Glutamatergic neuron (in vitro differentiated cells): ENCODE data around the gene IL31RA. TPM values are rescaled to one million over a fixed set of nuclear protein-coding genes. Genes with fewer than 3 reads are reported as not detected.

Source experiments
- DNase-seq: peaks from one replicate; pipeline ENCODE4 v3.0.0; 2022
- H3K27ac Mint-ChIP-seq: one replicate; pipeline ENCODE4 v1.8.0; 2020; ENCODE audit warnings: mild to moderate bottlenecking, mixed read lengths, inconsistent platforms; ENCODE audit not compliant: unreplicated experiment
- H3K27me3 Mint-ChIP-seq: one replicate; pipeline ENCODE4 v1.8.0; 2020; ENCODE audit warnings: mild to moderate bottlenecking, moderate library complexity, mixed read lengths, inconsistent platforms; ENCODE audit not compliant: unreplicated experiment
- H3K36me3 Mint-ChIP-seq: one replicate; pipeline ENCODE4 v1.8.0; 2020; ENCODE audit warnings: mild to moderate bottlenecking, mixed read lengths, inconsistent platforms; ENCODE audit not compliant: unreplicated experiment
- H3K4me1 Mint-ChIP-seq: one replicate; pipeline ENCODE4 v1.8.0; 2020; ENCODE audit warnings: mild to moderate bottlenecking, low read depth, mixed read lengths, inconsistent platforms; ENCODE audit not compliant: unreplicated experiment
- H3K4me3 Mint-ChIP-seq: one replicate; pipeline ENCODE4 v1.8.0; 2020; ENCODE audit warnings: mild to moderate bottlenecking, mixed read lengths, inconsistent platforms; ENCODE audit not compliant: unreplicated experiment
- H3K9me3 Mint-ChIP-seq: one replicate; pipeline ENCODE4 v1.8.0; 2020; ENCODE audit warnings: mild to moderate bottlenecking, moderate library complexity, mixed read lengths, inconsistent platforms; ENCODE audit not compliant: unreplicated experiment
- total RNA-seq: library from RNA; stranded (reverse); fragmentation: NEBNext Ultra II Directional; extraction: Animal tissue kit (Norgen Biotek cat#: 25700); gene quantifications from one replicate; pipeline ENCODE4 v1.2.1, GENCODE V29; 2021; ENCODE audit not compliant: unreplicated experiment
- TF ChIP-seq, protein P1 (sequence below): fragments of 200-600 bp; sonication (generic); IDR thresholded peaks from one replicate; pipeline ENCODE4 v1.5.0; 2021; ENCODE audit not compliant: partially characterized antibody, unreplicated experiment

Gene IL31RA
- total RNA-seq, 1 donor from 2014 or later: not detected

GRCh38 chr5:55821731-55822512, 29.2 kb upstream of the IL31RA start:
- H3K27me3 Mint-ChIP-seq: peaks cover 3% of the 10 kb centered on the region
- TF ChIP-seq, protein P1, sequence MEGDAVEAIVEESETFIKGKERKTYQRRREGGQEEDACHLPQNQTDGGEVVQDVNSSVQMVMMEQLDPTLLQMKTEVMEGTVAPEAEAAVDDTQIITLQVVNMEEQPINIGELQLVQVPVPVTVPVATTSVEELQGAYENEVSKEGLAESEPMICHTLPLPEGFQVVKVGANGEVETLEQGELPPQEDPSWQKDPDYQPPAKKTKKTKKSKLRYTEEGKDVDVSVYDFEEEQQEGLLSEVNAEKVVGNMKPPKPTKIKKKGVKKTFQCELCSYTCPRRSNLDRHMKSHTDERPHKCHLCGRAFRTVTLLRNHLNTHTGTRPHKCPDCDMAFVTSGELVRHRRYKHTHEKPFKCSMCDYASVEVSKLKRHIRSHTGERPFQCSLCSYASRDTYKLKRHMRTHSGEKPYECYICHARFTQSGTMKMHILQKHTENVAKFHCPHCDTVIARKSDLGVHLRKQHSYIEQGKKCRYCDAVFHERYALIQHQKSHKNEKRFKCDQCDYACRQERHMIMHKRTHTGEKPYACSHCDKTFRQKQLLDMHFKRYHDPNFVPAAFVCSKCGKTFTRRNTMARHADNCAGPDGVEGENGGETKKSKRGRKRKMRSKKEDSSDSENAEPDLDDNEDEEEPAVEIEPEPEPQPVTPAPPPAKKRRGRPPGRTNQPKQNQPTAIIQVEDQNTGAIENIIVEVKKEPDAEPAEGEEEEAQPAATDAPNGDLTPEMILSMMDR: no peak
- peaks cover 11% of the 10 kb centered on the region for H3K4me1 Mint-ChIP-seq
- no peak overlapping the region for H3K27ac Mint-ChIP-seq
- H3K9me3 Mint-ChIP-seq: peaks cover 3% of the 10 kb centered on the region
- peak; percentile 47 for DNase-seq
- H3K36me3 Mint-ChIP-seq: no peaks in the 10 kb centered on the region
- peak overlapping the region; percentile 80 for H3K4me3 Mint-ChIP-seq

DNA sequence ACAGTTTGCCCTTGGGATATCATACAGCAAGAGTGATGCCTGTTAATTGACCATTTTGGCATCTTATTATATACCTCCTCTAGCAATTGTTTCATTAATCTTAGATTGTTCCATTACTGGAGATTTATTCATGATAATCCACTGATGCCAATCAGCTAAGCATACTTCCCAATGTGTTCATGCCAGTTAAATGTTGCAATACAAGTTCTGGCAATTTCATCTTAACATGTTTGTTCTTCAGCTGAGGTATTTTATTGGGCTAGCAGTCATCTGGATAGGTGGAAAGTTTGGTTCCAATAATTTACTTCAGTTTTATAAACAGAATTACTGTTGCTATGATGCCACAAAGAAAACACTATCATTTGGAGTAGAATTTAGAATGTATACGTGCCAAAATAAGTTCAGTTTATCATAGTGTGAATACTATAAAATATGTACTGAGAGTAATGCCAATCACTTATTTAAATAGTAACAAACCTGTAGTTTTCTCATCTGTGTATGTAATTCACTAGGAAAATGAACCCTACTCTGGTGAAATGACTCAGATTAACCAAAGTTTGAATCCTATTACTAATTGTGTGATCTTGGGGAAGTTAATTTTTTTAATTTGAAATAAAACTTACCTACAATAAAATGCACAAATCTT, 27.9 kb upstream of the IL31RA start:
- no peak for DNase-seq
- TF ChIP-seq, protein P1: no peak
- Mint-ChIP-seq H3K36me3 (no peaks in the 10 kb centered on the region), H3K27me3 (peaks cover 3% of the 10 kb centered on the region), H3K4me3 (no peak overlapping the region), H3K9me3 (peaks cover 3% of the 10 kb centered on the region), H3K27ac (no peak overlapping the region), H3K4me1 (peaks cover 11% of the 10 kb centered on the region)

DNA sequence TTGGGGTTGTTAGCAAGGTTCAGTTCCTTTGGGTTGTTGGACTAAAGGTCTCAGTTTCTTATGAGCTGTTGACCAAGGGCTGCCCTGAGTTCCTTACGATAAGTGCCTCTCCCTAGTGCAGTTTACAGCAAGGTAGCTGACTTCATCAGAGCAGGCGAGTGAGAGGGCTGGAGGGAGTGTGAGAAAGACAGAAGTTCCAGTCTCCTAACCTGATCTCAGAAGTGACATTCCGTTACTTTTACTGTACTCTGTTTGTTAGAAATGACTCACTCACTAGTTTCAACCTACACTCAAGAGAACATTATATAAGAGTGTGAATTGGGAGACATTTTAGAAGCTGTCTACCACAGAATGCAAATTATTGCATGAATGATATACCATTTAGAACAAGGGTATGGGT, 21.2 kb upstream of the IL31RA start:
- Mint-ChIP-seq H3K27me3 (no peaks in the 10 kb centered on the region), H3K4me1 (no peaks in the 10 kb centered on the region), H3K36me3 (peaks cover 7% of the 10 kb centered on the region), H3K4me3 (no peak overlapping the region), H3K27ac (no peak overlapping the region), H3K9me3 (no peaks in the 10 kb centered on the region)
- DNase-seq: no peak
- TF ChIP-seq, protein P1: no peak

- Mint-ChIP-seq H3K9me3 (no peaks in the 10 kb centered on the region), H3K36me3 (peaks cover 7% of the 10 kb centered on the region), H3K4me1 (no peaks in the 10 kb centered on the region), H3K4me3 (no peak overlapping the region), H3K27me3 (no peaks in the 10 kb centered on the region), H3K27ac (no peak overlapping the region)
- DNase-seq: no peak
- TF ChIP-seq, protein P1: no peak
Observed at GRCh38 chr5:55832446-55832845, 18.7 kb upstream of the IL31RA start.

GRCh38 chr5:55836191-55836590, 15.0 kb upstream of the IL31RA start:
- H3K27me3 Mint-ChIP-seq: no peaks in the 10 kb centered on the region
- no peak overlapping the region for H3K4me3 Mint-ChIP-seq
- no peak overlapping the region for H3K27ac Mint-ChIP-seq
- peaks cover 7% of the 10 kb centered on the region for H3K36me3 Mint-ChIP-seq
- H3K4me1 Mint-ChIP-seq: no peaks in the 10 kb centered on the region
- DNase-seq: no peak
- TF ChIP-seq, protein P1: no peak
- peaks cover 2% of the 10 kb centered on the region for H3K9me3 Mint-ChIP-seq
